GM21786 (cell line): ENCODE measurements around the gene UBASH3A.

ENCODE experiments used
- ATAC-seq: cut with Tn5 transposase; IDR thresholded peaks from one replicate; pipeline ENCODE4 v1.9.1; 2021; ENCODE audit not compliant: unreplicated experiment

UBASH3A gene

GRCh38 chr21:42481169-42481568, 77.5 kb downstream of the UBASH3A start:
- no peak for ATAC-seq

DNA sequence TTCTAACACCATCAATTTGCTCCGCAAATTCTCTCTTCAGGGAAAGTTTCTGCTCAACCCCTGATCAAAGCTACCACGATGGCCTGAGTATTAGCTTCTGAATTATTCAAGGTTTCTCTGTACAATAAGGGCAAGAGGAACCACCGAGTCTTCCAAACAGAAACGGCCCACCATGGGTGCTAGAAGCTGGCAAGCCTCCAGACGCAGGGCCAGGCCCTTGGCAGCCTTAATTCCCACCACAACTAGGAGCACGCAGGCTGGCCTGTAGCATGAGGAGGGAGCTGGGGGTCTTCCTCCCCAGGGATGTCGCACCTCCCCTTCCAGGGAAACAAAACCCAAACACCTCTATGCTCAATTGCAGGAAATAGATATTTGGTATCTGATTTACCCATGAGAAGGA, 81.3 kb downstream of the UBASH3A start:
- ATAC-seq: no peak

DNA sequence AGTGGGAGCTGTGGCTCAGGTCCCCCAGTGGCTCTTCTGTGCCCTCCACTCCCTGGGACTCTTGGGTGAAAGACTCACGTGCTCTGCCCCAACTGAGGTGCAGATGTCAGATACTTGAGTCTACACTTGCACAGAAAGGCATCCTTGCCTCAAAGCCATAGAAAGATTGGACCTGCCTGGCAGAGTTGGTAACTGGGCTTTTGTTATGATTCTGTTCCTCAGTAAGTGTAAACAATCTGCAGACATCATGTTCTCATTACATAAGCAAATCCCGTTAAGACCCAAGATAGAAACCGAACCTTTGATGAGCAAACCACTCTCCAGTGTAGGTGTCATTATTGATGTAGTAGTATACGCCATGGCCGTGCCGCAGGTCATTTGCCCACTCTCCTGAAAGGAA, 82.4 kb downstream of the UBASH3A start:
- ATAC-seq: no peak

- ATAC-seq: no peak
Measured at GRCh38 chr21:42486531-42486930, 82.8 kb downstream of the UBASH3A start.

DNA sequence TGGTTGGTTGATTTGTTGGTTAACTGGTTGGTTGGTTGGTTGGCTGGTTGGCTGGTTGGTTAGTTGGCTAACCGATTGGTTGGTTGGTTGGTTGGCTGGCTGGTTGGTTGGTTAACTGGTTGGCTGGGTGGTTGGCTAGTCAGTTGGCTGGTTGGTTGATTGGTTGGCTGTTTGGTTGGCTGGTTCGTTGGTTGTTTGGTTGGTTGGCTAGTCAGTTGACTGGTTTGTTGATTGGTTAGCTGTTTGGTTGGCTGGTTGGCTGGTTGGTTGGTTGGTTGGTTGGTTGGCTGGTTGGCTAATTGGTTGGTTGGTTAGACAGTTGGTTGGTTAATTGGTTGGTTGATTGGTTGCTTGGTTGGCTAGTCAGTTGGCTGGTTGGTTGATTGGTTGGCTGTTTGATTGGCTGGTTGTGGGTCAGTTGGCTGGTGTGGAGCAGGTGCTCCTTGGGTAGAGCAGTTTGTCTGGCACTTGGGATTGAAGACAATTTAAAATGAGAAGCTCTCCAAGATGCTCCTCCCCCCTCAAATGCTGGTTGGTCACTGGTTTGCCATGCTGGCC, 85.4 kb downstream of the UBASH3A start:
- no peak for ATAC-seq

GRCh38 chr21:42489991-42490390, 86.3 kb downstream of the UBASH3A start:
- no peak for ATAC-seq

GRCh38 chr21:42490720-42491119, 87.0 kb downstream of the UBASH3A start:
- ATAC-seq: no peak

- ATAC-seq: no peak
Measured at GRCh38 chr21:42491328-42491727, 87.6 kb downstream of the UBASH3A start.

DNA sequence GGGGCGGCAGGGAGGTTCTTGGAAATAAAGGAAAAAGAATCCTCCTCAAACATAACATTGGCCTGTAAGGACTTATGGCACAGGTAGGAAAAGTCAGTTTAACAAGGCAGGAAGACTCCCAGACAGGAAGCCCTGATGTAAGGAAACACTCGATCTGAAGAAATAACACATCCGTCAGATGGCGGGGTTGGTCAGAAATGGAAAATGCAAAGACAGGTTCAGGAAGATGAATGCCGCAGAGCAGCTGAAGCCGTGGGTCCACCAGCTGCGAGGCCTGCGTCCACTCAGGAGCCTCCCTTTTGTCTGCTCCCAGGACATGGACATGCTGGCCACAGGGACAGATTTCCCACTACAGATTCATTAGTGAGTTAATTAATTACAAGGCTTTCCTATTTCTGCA, 88.5 kb downstream of the UBASH3A start:
- ATAC-seq: no peak

DNA sequence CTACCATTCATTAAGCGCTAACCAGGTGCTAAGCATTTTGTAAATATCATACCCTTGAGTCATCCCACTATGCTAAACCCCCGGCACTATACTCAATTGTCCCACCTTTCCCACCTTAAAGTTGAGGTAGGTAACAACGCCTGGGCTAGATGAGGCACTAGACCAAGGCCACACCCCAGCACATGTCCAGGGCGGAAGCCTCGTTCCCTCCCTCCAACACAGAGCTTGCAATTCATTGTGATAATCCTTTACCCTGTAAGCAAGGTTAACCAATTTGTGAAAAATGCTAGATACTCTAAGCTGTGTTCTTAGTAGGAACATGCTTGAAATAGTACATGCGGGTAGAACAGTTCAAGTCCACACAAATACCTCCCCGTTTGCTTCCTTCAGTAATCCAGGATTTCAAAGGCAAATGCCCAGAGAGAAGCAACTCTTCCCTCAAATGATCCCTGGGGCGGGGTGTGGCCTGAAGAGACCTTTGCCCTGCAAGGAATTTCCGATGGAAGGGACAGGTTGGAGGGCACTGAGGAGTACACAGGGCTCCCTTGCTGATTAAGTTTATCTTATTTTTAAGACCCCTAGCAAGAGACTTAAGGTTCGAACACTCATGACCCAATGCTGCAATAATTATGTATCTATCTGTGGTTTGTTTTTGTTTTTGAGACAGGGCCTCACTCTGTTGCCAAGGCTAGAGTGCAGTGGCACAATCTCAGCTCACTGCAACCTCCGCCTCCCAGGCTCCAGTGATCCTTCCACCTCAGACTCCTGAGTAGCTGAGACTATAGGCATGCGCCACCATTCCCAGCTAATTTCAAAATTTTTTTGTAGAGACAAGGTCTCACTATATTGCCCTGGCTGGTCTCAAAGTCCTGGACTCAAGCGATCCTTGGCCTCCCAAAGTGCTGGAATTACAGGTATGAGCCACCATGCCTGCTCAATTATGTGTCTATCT, 89.7 kb downstream of the UBASH3A start:
- ATAC-seq: no peak

- no peak for ATAC-seq
Measured at GRCh38 chr21:42495027-42495426, 91.3 kb downstream of the UBASH3A start.

DNA sequence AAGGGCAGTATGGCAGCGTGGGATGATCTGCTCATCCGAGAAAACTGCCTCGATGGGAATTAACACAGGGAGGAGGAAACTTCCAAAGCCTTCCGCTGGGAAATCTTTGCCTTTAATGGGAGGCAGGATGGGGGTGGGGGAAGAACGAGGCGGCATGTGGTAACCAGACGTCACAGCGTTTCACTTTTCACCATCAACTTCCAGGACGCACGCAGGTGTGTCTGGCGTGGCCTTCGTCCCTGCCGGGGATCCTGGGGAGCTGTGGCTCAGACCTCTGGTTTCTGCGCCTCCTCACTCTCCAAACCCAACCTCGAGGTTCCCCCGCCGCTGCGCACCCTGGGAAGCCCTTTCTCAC, 92.0 kb downstream of the UBASH3A start:
- ATAC-seq: no peak

- peak; percentile 94 for ATAC-seq
Measured at GRCh38 chr21:42496120-42496838, 92.6 kb downstream of the UBASH3A start, which contains the start of gene RSPH1. Gene RSPH1, minus strand, starts transcription at chr21:42496224. Its CDS starts 38 bp downstream, at chr21:42496186.

GRCh38 chr21:42496839-42497202, 93.1 kb downstream of the UBASH3A start:
- ATAC-seq: no peak
